GM18517 (cell line): ENCODE results near the gene MORC2.

Source experiments
- ATAC-seq: cut with Tn5 transposase; IDR thresholded peaks from one replicate; pipeline ENCODE4 v1.9.1; 2021; ENCODE audit warnings: mild to moderate bottlenecking, moderate library complexity; ENCODE audit not compliant: unreplicated experiment

MORC2 gene

GRCh38 chr22:30949934-30950660 is 18.5 kb downstream of the MORC2 start:
- ATAC-seq: no peak

- ATAC-seq: no peak
Measured at GRCh38 chr22:30948930-30949342, 19.6 kb downstream of the MORC2 start.

GRCh38 chr22:30947816-30948454 is 20.6 kb downstream of the MORC2 start:
- ATAC-seq: no peak

- ATAC-seq: no peak
Measured at GRCh38 chr22:30947173-30947815, 21.3 kb downstream of the MORC2 start.

GRCh38 chr22:30946354-30946753 is 22.2 kb downstream of the MORC2 start:
- ATAC-seq: no peak

GRCh38 chr22:30945653-30946052 is 22.9 kb downstream of the MORC2 start:
- no peak for ATAC-seq

GRCh38 chr22:30944986-30945385 is 23.6 kb downstream of the MORC2 start:
- ATAC-seq: no peak

- ATAC-seq: no peak
Measured at GRCh38 chr22:30943368-30943767, 25.2 kb downstream of the MORC2 start.

- no peak for ATAC-seq
Measured at GRCh38 chr22:30941363-30941740, 27.2 kb downstream of the MORC2 start.

GRCh38 chr22:30940685-30941362 is 27.8 kb downstream of the MORC2 start:
- ATAC-seq: no peak

GRCh38 chr22:30934053-30934452 is 34.5 kb downstream of the MORC2 start:
- no peak for ATAC-seq

GRCh38 chr22:30933457-30933856 is 35.1 kb downstream of the MORC2 start:
- no peak for ATAC-seq

- no peak for ATAC-seq
Measured at GRCh38 chr22:30932661-30933060, 35.9 kb downstream of the MORC2 start.

- ATAC-seq: no peak
Measured at GRCh38 chr22:30931541-30932300, 36.9 kb downstream of the MORC2 start.

- ATAC-seq: no peak
Measured at GRCh38 chr22:30930228-30930627, 38.3 kb downstream of the MORC2 start.

GRCh38 chr22:30928401-30928800 is 40.2 kb downstream of the MORC2 start:
- no peak for ATAC-seq

- ATAC-seq: no peak
Measured at GRCh38 chr22:30927806-30928205, 40.8 kb downstream of the MORC2 start.

- ATAC-seq: no peak
Measured at GRCh38 chr22:30926706-30927105, 41.9 kb downstream of the MORC2 start.

GRCh38 chr22:30925667-30926066 is 42.9 kb downstream of the MORC2 start:
- no peak for ATAC-seq

GRCh38 chr22:30923168-30923900 is 45.2 kb downstream of the MORC2 start:
- no peak for ATAC-seq
